Small intestine (tissue), 7 donors: ENCODE results near the gene IL31RA. TPM values are rescaled to one million over a fixed set of nuclear protein-coding genes. Genes with fewer than 3 reads are reported as not detected.
A peak's percentile ranks its signal among the peaks of the same experiment; 100 is the strongest.

Experiments
- DNase-seq, 2 donors: peaks; one replicate each; pipeline versions ENCODE4 v3.0.0 to v3.0.0-alpha.2; 2013
- FAIRE-seq: peaks from 2 replicates; lab custom pipeline; 2012; peaks lifted over from hg19 to GRCh38; lab: Jason Lieb, UNC
- H3K27ac ChIP-seq, 3 donors: one replicate each; pipeline ENCODE4 v1.5.1; 2013; ENCODE audit warnings: low read length in 2 of 3, mild to moderate bottlenecking in 2 of 3, control low read depth in 1 of 3, inconsistent platforms in 1 of 3, low read depth in 1 of 3, moderate library complexity in 1 of 3
- H3K27me3 ChIP-seq, 3 donors: one replicate each; pipeline ENCODE4 v1.6.1; 2013; ENCODE audit warnings: low read length in 3 of 3, inconsistent platforms in 1 of 3; ENCODE audit not compliant: control insufficient read depth in 3 of 3, insufficient read depth in 3 of 3
- H3K36me3 ChIP-seq, 3 donors: one replicate each; pipeline ENCODE4 v1.6.1; 2013; ENCODE audit warnings: low read length in 3 of 3, inconsistent platforms in 1 of 3, low read depth in 1 of 3, mild to moderate bottlenecking in 1 of 3, moderate library complexity in 1 of 3; ENCODE audit not compliant: control insufficient read depth in 3 of 3, insufficient read depth in 2 of 3
- H3K4me1 ChIP-seq, 3 donors: one replicate each; pipeline ENCODE4 v1.6.1; 2013; ENCODE audit warnings: low read length in 2 of 3, inconsistent platforms in 1 of 3, low read depth in 1 of 3, mild to moderate bottlenecking in 1 of 3, moderate library complexity in 1 of 3; ENCODE audit not compliant: control insufficient read depth in 3 of 3, insufficient read depth in 2 of 3
- H3K4me3 ChIP-seq, 3 donors: one replicate each; pipeline ENCODE4 v1.5.1; 2013; ENCODE audit warnings: low read length in 3 of 3, control low read depth in 1 of 3, inconsistent platforms in 1 of 3, low read depth in 1 of 3, mild to moderate bottlenecking in 1 of 3, moderate library complexity in 1 of 3
- H3K9me3 ChIP-seq, 2 donors: one replicate each; pipeline ENCODE4 v1.6.1; 2013; ENCODE audit warnings: low read depth in 1 of 2, low read length in 1 of 2; ENCODE audit not compliant: control insufficient read depth in 2 of 2, insufficient read depth in 1 of 2
- WGBS, 3 donors: extraction: QIAGEN DNeasy Blood & Tissue Kit; methylation state at CpG; one replicate each; pipeline ENCODE4 v1.1.7; 2013; 5-methylcytosine and 5-hydroxymethylcytosine counted together
- polyA plus RNA-seq, 4 donors: library from polyadenylated mRNA; stranded (reverse) in 3 of 4; unstranded in 1 of 4; fragments of 200-250 nt in 3 of 4; fragments of 120-200 nt in 1 of 4; gene quantifications; one replicate each; pipeline versions ENCODE4 v1.2.1 to v1.2.3, GENCODE V29; 2013
- donor health status: healthy with polysubstance abuse.
- donor health status: control.
- donor health status: control.
- donor health status: Bipolar disorder and iron deficiency.
- donor health status: healthy.

The IL31RA gene
- polyA plus RNA-seq, 4 donors = 0.04 TPM; not detected in 2

- Histone ChIP-seq H3K9me3 (no peaks in the 10 kb centered on the region), H3K4me3 (no peak overlapping the region), H3K27ac (peak overlapping the region in 1 of 3 donors; percentile 41), H3K27me3 (no peaks in the 10 kb centered on the region), H3K4me1 (peaks cover 0 to 30% (median 2%) of the 10 kb centered on the region in 3 donors), H3K36me3 (no peaks in the 10 kb centered on the region)
- FAIRE-seq (no peak), DNase-seq (peak in 1 of 2 donors; percentile 65)
- 89 to 92% (median 90%) methylated on average over 17 of the region's 17 CpGs for WGBS, 3 donors
These were observed 67.2 kb downstream of the IL31RA start for GRCh38 chr5:55918087-55919035.

DNA sequence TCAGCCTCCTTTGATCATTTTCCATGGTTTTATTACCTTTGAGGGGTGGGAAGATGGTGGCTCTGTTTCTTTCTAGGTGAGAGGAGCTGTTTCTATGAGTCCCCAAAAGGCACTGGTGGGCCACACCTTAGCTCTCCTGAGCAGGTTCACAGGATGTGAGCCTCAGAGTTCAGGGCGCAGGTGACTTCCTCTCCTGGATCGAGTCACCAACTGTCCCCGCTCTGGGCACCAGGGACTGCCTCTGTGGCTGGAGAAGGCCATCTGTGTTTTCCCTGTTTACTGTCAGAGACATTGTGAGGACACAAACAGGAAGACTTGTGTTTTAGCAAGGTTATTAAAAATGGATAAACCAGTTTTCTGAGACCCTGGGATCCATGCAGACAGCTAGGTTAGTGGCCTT, 68.5 kb downstream of the IL31RA start:
- Histone ChIP-seq H3K9me3 (no peaks in the 10 kb centered on the region), H3K36me3 (no peaks in the 10 kb centered on the region), H3K27ac (no peak overlapping the region), H3K4me1 (peaks cover 0 to 18% (median 0%) of the 10 kb centered on the region in 3 donors), H3K27me3 (no peaks in the 10 kb centered on the region), H3K4me3 (no peak overlapping the region)
- 72 to 80% (median 77%) methylated on average over 3 of the region's 3 CpGs for WGBS, 3 donors
- no peak for FAIRE-seq
- DNase-seq = no peak

DNA sequence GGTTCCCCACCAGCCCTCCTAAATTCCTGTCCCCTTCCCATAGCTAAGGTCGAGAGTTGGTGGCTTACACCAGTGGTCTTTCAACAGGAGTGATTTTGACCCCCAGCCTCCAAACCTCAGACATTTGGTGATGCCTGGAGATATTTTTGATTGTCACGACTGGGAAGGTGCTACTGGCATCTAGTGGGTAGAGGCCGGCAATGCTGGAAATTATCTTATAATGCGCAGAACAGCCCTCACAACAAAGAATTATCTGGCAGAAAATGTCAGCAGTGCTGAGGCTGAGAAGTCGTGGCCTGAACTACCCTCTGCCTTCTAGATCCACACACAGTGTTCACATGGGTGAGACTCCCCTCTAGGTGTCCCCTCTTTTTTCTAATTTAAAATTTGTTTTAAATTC, 69.6 kb downstream of the IL31RA start:
- H3K9me3 ChIP-seq = no peaks in the 10 kb centered on the region
- peaks cover 0 to 13% (median 0%) of the 10 kb centered on the region in 3 donors for H3K4me1 ChIP-seq
- H3K36me3 ChIP-seq = no peaks in the 10 kb centered on the region
- H3K27me3 ChIP-seq = no peaks in the 10 kb centered on the region
- no peak overlapping the region for H3K4me3 ChIP-seq
- DNase-seq (no peak), FAIRE-seq (no peak)
- H3K27ac ChIP-seq = no peak overlapping the region
- WGBS, 3 donors = 80 to 84% (median 81%) methylated on average over 5 of the region's 5 CpGs

DNA sequence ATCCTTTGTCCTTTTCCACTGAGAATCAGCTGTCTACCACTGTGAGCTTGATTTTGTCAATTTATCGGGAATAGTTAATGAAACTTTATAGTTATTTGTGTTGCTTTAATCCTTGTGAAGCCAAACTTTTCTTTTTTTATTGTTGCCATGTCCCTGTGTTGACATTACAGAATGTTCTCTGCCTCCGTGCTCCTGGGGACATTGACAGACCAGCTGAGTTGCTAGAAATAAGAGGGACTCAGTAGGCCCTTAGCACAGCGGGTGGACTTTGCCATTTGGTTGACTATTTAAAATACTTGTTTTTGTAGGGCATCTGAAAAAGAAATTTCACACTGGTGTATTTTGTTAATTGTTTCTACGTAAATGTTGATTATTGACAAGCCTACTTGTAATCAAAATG, 70.5 kb downstream of the IL31RA start:
- FAIRE-seq = no peak
- 90 to 94% (median 93%) methylated on average over 4 of the region's 4 CpGs for WGBS, 3 donors
- Histone ChIP-seq H3K4me3 (no peak overlapping the region), H3K27me3 (no peaks in the 10 kb centered on the region), H3K36me3 (no peaks in the 10 kb centered on the region), H3K9me3 (no peaks in the 10 kb centered on the region), H3K27ac (peak overlapping the region in 1 of 3 donors; percentile 33), H3K4me1 (peaks cover 0 to 13% (median 0%) of the 10 kb centered on the region in 3 donors)
- DNase-seq = no peak

GRCh38 chr5:55923177-55923771, 72.1 kb downstream of the IL31RA start:
- DNase-seq = peak in 1 of 2 donors; percentile 9

GRCh38 chr5:55923865-55924500, 72.8 kb downstream of the IL31RA start:
- DNase-seq (no peak), FAIRE-seq (no peak)
- no peaks in the 10 kb centered on the region for H3K27me3 ChIP-seq
- H3K36me3 ChIP-seq = no peaks in the 10 kb centered on the region
- H3K9me3 ChIP-seq = no peaks in the 10 kb centered on the region
- WGBS, 3 donors = 87 to 93% (median 87%) methylated on average over 9 of the region's 9 CpGs
- no peak overlapping the region for H3K4me3 ChIP-seq
- H3K27ac ChIP-seq = no peak overlapping the region
- no peaks in the 10 kb centered on the region for H3K4me1 ChIP-seq

More at GRCh38 chr5:55923177-55923771, 72.1 kb downstream of the IL31RA start:
- Histone ChIP-seq H3K9me3 (no peaks in the 10 kb centered on the region), H3K4me3 (peak overlapping the region in 1 of 3 donors; percentile 23), H3K27ac (peak overlapping the region in 1 of 3 donors; percentile 47), H3K27me3 (no peaks in the 10 kb centered on the region), H3K36me3 (no peaks in the 10 kb centered on the region), H3K4me1 (peaks cover 0 to 4% (median 0%) of the 10 kb centered on the region in 3 donors)
- WGBS, 3 donors = 38 to 57% (median 45%) methylated on average over 17 of the region's 17 CpGs
- FAIRE-seq = no peak

DNA sequence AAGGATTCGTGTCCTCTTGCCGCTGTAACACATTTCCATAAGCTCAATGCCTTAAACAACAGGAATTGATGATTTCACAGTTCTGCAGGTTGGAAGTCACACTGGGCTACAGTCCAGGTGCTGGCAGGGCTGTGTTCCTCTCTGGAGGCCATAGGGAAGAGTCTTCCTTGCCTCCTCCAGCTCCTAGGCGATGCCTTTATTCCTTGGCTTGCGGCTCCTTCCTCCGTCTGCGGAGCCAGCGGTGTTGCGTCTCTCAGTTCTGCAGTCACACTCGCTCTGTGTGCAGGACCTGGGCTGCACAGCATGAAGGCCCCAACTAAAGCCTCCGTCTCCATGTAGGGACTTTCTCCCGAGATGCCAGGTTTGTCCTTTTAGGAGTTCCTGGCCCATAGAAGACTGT, 73.6 kb downstream of the IL31RA start:
- Histone ChIP-seq H3K4me3 (no peak overlapping the region), H3K27ac (no peak overlapping the region), H3K9me3 (no peaks in the 10 kb centered on the region), H3K36me3 (no peaks in the 10 kb centered on the region), H3K27me3 (no peaks in the 10 kb centered on the region), H3K4me1 (no peaks in the 10 kb centered on the region)
- 88 to 97% (median 89%) methylated on average over 11 of the region's 11 CpGs for WGBS, 3 donors
- DNase-seq = no peak
- FAIRE-seq = no peak

DNA sequence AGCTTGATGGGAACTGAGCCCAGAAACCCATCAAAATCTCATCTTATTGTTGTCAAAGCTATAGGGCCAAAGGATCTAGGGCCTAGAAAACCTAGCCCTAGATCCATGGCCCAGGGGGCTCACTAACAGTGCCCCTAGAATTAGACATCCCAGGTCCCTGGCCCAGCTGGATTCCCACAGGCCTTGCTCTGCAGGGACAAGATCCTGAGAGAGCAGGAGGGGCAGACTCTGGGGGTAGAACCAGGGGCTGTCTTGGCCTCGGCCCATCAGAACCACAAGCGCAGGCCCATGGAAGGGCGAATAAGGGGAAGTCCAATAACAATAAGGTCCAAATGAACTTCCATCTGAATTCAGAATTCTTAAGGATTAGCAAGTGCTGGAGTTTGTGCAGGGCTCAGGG, 74.0 kb downstream of the IL31RA start:
- DNase-seq = no peak
- no peak overlapping the region for H3K27ac ChIP-seq
- FAIRE-seq = no peak
- H3K4me1 ChIP-seq = no peaks in the 10 kb centered on the region
- no peaks in the 10 kb centered on the region for H3K27me3 ChIP-seq
- no peaks in the 10 kb centered on the region for H3K36me3 ChIP-seq
- 95 to 100% (median 97%) methylated on average over 3 of the region's 3 CpGs for WGBS, 3 donors
- no peak overlapping the region for H3K4me3 ChIP-seq
- no peaks in the 10 kb centered on the region for H3K9me3 ChIP-seq
